NCI-H2107 (cell line): Measurements from ENCODE around the gene PGAP6.
"Not testable (repeated sequence)": the region's sequence is repeated elsewhere in the genome, so short reads cannot be mapped to it uniquely, and the experiment has no call there.

Source experiments
- DNase-seq: peaks from one replicate; lab custom pipeline; 2025; lab: John Stamatoyannopoulos, UW

PGAP6 gene

GRCh38 chr16:381789-382717, at the start of gene PGAP6:
TSS of gene PGAP6 (minus strand) at chr16:381978. CDS start at chr16:381821, 157 bp downstream.
- peak; percentile 66 for DNase-seq

GRCh38 chr16:430904-431303, 49.1 kb upstream of the PGAP6 start:
- no peak for DNase-seq

- no peak for DNase-seq
Observed at GRCh38 chr16:427250-427649, 45.5 kb upstream of the PGAP6 start.

GRCh38 chr16:426906-427249, 45.1 kb upstream of the PGAP6 start:
- no peak for DNase-seq

GRCh38 chr16:426115-426905, 44.5 kb upstream of the PGAP6 start:
- DNase-seq = no peak

- DNase-seq = no peak
Observed at GRCh38 chr16:425740-426114, 43.9 kb upstream of the PGAP6 start.

GRCh38 chr16:425082-425718, 43.4 kb upstream of the PGAP6 start, which contains the start of gene RAB11FIP3:
TSS of gene RAB11FIP3 (plus strand) at chr16:425649. CDS start at chr16:426007, 358 bp downstream.
- peak; percentile 38 for DNase-seq

GRCh38 chr16:424623-425081, 42.9 kb upstream of the PGAP6 start:
- no peak for DNase-seq

- DNase-seq = no peak
Observed at GRCh38 chr16:424033-424622, 42.4 kb upstream of the PGAP6 start.

GRCh38 chr16:422179-422578, 40.4 kb upstream of the PGAP6 start:
- DNase-seq = not testable (repeated sequence)

GRCh38 chr16:415170-415498, 33.4 kb upstream of the PGAP6 start:
- DNase-seq = not testable (repeated sequence)

- no peak for DNase-seq
Observed at GRCh38 chr16:414395-415169, 32.8 kb upstream of the PGAP6 start.

GRCh38 chr16:411576-412265, 29.9 kb upstream of the PGAP6 start:
- no peak for DNase-seq

- no peak for DNase-seq
Observed at GRCh38 chr16:410516-411178, 28.9 kb upstream of the PGAP6 start.

GRCh38 chr16:407253-407652, 25.5 kb upstream of the PGAP6 start:
- no peak for DNase-seq

- DNase-seq = no peak
Observed at GRCh38 chr16:405548-406506, 24.0 kb upstream of the PGAP6 start.

GRCh38 chr16:404971-405486, 23.3 kb upstream of the PGAP6 start:
- no peak for DNase-seq

GRCh38 chr16:401468-402348, 19.9 kb upstream of the PGAP6 start, which contains the start of gene DECR2:
TSS of gene DECR2 (plus strand) at chr16:401885. CDS start at chr16:401964, 79 bp downstream.
- peak; percentile 85 for DNase-seq
